ENCODE results near the gene SERPINA4.

The SERPINA4 gene

DNA sequence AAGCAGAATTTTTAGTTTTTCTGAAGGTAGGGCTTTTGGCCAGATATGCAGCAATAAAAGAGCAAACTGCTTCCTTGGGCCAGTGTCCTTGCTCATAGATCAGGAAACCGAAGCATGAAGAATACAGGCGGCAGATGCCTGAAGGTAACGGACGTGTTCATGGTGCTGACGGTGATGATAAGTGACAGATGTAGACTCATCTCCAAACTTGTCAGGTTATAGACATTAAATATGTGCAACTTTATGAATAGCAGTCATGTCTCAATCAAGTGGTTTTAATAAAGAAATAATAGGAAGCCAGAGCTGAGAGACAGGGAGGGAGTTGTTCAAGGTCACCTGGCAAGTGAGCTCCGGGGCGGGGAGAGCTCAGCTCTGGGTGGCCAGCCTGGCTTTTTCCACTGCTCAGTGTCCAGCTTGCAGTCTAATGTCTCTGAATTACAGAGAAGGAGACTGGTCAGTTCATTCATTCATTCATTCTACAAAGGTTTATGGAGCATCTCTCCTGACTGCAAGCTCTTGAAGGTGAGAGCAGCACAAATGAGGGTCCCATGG lies 21.0 kb downstream of the SERPINA4 start:
- TF ChIP-seq, protein P1, sequence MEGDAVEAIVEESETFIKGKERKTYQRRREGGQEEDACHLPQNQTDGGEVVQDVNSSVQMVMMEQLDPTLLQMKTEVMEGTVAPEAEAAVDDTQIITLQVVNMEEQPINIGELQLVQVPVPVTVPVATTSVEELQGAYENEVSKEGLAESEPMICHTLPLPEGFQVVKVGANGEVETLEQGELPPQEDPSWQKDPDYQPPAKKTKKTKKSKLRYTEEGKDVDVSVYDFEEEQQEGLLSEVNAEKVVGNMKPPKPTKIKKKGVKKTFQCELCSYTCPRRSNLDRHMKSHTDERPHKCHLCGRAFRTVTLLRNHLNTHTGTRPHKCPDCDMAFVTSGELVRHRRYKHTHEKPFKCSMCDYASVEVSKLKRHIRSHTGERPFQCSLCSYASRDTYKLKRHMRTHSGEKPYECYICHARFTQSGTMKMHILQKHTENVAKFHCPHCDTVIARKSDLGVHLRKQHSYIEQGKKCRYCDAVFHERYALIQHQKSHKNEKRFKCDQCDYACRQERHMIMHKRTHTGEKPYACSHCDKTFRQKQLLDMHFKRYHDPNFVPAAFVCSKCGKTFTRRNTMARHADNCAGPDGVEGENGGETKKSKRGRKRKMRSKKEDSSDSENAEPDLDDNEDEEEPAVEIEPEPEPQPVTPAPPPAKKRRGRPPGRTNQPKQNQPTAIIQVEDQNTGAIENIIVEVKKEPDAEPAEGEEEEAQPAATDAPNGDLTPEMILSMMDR (IDR thresholded peaks at IDR 0.05) = no peak
- Histone ChIP-seq H3K27ac (peak overlapping the region in 1 of 2 donors; percentile 68), H3K4me3 (peak overlapping the region; percentile 6)
- DNase-seq (ENCODE audit: low spot score) = no peak

DNA sequence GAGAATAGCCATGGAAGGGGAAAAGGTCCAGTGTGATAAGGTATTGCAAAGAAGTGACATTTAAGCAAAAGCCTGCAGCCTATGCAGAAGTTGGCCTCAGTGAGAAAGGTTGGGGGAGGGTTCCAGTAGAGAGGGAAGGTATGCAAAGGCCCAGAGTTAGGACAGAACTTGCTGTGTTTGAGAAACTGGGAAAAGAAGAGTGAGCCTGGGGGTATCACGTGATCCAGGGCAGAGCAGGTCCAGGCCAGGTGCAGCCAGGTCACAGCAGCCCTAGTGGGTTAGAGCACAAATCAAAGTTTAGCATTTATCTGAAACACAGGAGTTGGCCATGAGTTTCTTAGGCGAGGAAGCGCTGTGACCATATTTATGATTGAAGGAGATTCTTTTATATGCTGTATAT lies 21.6 kb downstream of the SERPINA4 start:
- DNase-seq (ENCODE audit: low spot score) = no peak
- Histone ChIP-seq H3K27ac (no peak overlapping the region), H3K4me3 (no peak overlapping the region)
- TF ChIP-seq, protein P1 (IDR thresholded peaks at IDR 0.05) = no peak

DNA sequence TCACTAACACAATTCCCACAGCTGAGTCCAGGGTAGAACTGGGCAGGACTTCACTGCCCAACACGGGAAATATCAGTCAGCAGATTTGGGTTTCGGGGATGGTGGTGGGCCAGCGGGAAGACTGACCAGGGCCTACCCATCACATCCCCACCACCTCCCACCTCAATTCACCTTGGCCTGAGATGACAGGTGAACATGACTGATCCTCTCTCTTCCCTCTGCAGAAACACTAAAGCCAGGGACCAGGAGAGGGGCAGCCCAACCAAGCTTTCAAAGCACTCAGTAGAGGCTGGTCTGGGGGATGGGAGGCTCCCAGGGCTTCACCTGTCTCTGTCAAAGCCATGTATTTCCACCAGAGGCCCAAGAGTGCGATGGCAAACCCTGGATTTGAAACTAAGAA lies 22.3 kb downstream of the SERPINA4 start:
- no peak for DNase-seq (ENCODE audit: low spot score)
- H3K27ac ChIP-seq = no peak overlapping the region
- no peak overlapping the region for H3K4me3 ChIP-seq
- TF ChIP-seq, protein P1 (IDR thresholded peaks at IDR 0.05) = no peak

DNA sequence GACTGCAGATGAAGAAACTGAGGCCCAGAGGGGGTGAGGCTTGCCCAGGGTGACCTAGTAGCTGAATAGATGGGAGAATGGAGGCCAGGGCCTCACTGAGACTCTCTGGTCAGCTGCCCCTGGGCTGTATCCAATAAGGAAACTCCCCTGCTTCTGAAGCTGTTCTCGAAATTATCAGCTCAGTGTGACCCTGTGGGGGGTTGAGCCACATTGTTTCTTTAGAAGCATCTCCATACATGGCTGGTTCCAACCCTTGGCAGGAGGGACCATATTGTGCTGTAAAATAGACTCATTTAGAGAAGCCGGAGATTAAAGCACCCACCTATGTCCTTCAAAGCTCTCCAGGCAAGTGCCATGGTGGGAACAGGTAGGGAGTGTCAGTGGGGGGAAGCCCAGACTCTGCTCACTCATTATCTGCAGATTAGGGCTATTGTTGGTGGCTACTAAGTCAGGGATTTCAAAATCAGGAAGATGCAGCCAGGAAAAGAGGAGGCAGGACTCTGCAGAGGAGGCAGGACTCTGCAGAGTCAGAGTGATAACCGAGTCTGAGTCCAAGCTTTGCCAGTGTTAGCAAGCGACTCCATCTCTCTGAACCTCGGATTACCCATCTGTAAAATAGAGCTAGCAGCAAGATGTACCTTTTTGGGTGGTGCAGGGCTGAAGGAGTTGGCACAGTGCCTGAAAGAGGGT lies 23.5 kb downstream of the SERPINA4 start:
- TF ChIP-seq, protein P1 (IDR thresholded peaks at IDR 0.05) = no peak
- peak overlapping the region in 1 of 2 donors; percentile 54 for H3K27ac ChIP-seq
- DNase-seq (ENCODE audit: low spot score) = no peak
- no peak overlapping the region for H3K4me3 ChIP-seq

DNA sequence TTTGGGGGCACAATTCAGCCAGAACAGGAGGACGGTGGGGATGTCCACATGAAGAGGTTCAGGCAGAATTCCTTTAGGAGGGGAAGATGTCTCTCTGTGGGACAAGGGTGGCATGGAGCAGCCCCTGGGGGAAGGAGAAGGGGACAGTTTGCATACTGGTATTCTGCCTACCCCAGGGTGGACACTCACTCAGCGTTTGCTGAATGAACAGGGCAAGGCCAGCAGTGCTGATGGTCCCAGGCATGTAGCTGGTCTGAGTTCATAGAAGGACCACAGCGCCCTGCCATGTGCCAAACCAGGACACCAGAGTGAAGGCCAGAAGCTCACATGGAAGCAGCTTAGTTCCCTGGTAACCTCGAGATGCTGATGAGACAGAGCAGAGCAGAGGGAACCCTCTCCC lies 25.4 kb downstream of the SERPINA4 start:
- H3K27ac ChIP-seq = no peak overlapping the region
- TF ChIP-seq, protein P1 (IDR thresholded peaks at IDR 0.05) = no peak
- no peak for DNase-seq (ENCODE audit: low spot score)
- H3K4me3 ChIP-seq = no peak overlapping the region

DNA sequence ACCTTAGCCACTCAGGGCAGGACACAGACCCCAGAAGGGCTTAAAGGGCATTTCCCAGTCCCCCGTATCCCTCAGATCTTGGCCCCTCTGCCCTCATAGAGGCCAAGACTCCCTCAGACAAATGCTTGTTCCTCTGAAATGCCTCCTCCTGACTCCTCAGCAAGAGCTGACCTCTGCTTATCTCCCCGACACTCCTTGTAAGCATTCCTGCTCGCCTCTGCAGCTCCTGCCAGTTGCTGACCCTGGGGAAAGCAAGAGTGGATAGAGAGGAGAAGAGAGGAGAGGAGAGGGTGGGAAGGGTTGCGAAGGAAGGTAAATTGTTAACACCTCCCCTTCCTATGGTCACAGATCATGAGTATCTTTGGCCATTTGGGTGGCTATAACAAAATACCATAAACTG lies 27.1 kb downstream of the SERPINA4 start:
- Histone ChIP-seq H3K4me3 (no peak overlapping the region), H3K27ac (no peak overlapping the region)
- TF ChIP-seq, protein P1 (IDR thresholded peaks at IDR 0.05) = no peak
- DNase-seq (ENCODE audit: low spot score) = no peak

DNA sequence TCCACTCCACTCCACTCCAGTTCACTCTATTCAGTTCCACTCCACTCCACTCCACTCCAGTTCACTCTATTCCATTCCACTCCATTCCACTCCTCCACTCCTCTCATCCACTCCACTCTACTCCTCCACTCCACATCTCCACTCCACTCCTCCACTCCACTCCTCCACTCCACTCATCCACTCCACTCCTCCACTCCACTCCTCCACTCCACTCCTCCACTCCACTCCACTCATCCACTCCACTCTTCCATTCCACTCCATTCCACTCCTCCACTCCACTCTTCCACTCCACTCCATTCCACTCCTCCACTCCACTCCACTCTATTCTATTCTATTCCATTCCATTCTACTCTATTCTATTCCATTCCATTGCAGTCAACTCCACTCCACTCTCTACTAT lies 29.8 kb downstream of the SERPINA4 start:
- Histone ChIP-seq H3K27ac (no peak overlapping the region), H3K4me3 (no peak overlapping the region)
- TF ChIP-seq, protein P1 (IDR thresholded peaks at IDR 0.05) = no peak
- no peak for DNase-seq (ENCODE audit: low spot score)
